GM12878 (cell line): ENCODE measurements around the gene SFMBT1. TPM values are rescaled to one million over a fixed set of nuclear protein-coding genes. Genes with fewer than 3 reads are reported as not detected.

Experiments
- ATAC-seq: fragments of 200-7000 bp; cut with Tn5 transposase; 3 replicates; pipeline ENCODE4 v1.9.1; 2020; ENCODE audit warnings: mild to moderate bottlenecking, moderate library complexity
- Bru-seq: library from RNA; stranded (reverse); fragments of 400-500 nt; gene quantifications from one replicate; lab custom pipeline; 2021; lab: Mats Ljungman, UMichigan
- BruChase-seq, 2 experiments: library from RNA; stranded (reverse); fragments of 400-500 nt; gene quantifications; one replicate each; lab custom pipeline; 2021; lab: Mats Ljungman, UMichigan
- BruUV-seq: library from RNA; stranded (reverse); fragments of 400-500 nt; replicated peaks from 2 replicates; lab custom pipeline; 2021; lab: Mats Ljungman, UMichigan
- CTCF ChIA-PET: fragments of 300-600 bp; sonication (Branson Sonifier 250); formaldehyde crosslinking; extraction: SDS; loops from one replicate; lab custom pipeline; 2021; ENCODE audit warnings: inconsistent platforms; lab: Yijun Ruan, JAX
- POLR2A ChIA-PET: fragments of 350-600 bp; formaldehyde crosslinking; extraction: SDS; loops from one replicate; lab custom pipeline; 2021; ENCODE audit warnings: inconsistent platforms; lab: Charles Lee
- RAD21 ChIA-PET: fragments of 300-600 bp; sonication (Branson Sonifier 250); formaldehyde crosslinking; loops from one replicate; lab custom pipeline; 2023; ENCODE audit warnings: antibody characterized with exemption; ENCODE audit not compliant: unreplicated experiment; lab: Charles Lee
- SMC1A ChIA-PET: fragments of 300-600 bp; sonication (Branson Sonifier 250); formaldehyde crosslinking; loops from one replicate; lab custom pipeline; 2023; ENCODE audit not compliant: unreplicated experiment, uncharacterized antibody; lab: Charles Lee
- DNase-seq: peaks from one replicate; pipeline ENCODE4 v3.0.0-alpha.2; 2011; ENCODE audit warnings: low read depth, low spot score
- FAIRE-seq: peaks from 3 replicates; lab custom pipeline; 2011; peaks lifted over from hg19 to GRCh38; lab: Jason Lieb, UNC
- H2AFZ ChIP-seq: 2 replicates; pipeline ENCODE4 v1.6.0; 2011; ENCODE audit warnings: low read depth, low read length, control low read depth; ENCODE audit not compliant: control insufficient read depth
- H3K27ac ChIP-seq: 2 replicates; pipeline ENCODE4 v1.5.1; 2011; ENCODE audit warnings: control low read depth; ENCODE audit not compliant: control insufficient read depth, insufficient read depth
- H3K27me3 ChIP-seq, 2 experiments: replicated peaks in 1 of 2; 2 replicates each; pipeline versions ENCODE4 v1.6.0 to v1.6.1; 2011; ENCODE audit warnings: low read length in 1 of 2; ENCODE audit not compliant: control insufficient read depth in 2 of 2, insufficient read depth in 2 of 2
- H3K36me3 ChIP-seq, 2 experiments: 2 replicates each; pipeline ENCODE4 v1.5.1; 2011; ENCODE audit warnings: low read length in 1 of 2; ENCODE audit not compliant: control insufficient read depth in 2 of 2, insufficient read depth in 2 of 2
- H3K4me1 ChIP-seq: 2 replicates; pipeline ENCODE4 v1.6.1; 2011; ENCODE audit warnings: mild to moderate bottlenecking, low read length, moderate library complexity, mixed read lengths; ENCODE audit not compliant: control insufficient read depth, insufficient read depth
- H3K4me2 ChIP-seq: 2 replicates; pipeline ENCODE4 v1.6.0; 2011; ENCODE audit warnings: control low read depth; ENCODE audit not compliant: control insufficient read depth, insufficient read depth
- H3K4me3 ChIP-seq: fragments of 200-600 bp; sonication (generic); 2 replicates; pipeline ENCODE4 v1.5.1; 2016
- H3K79me2 ChIP-seq: 2 replicates; pipeline ENCODE4 v1.6.0; 2011; ENCODE audit warnings: low read length; ENCODE audit not compliant: control insufficient read depth, insufficient read depth
- H3K9ac ChIP-seq: 2 replicates; pipeline ENCODE4 v1.8.0; 2011; ENCODE audit warnings: low read length, control low read depth, mixed read lengths; ENCODE audit not compliant: control insufficient read depth, insufficient read depth
- H3K9me3 ChIP-seq: replicated peaks from 3 replicates; pipeline ENCODE4 v1.5.1; 2011; ENCODE audit warnings: mild to moderate bottlenecking, low read length; ENCODE audit not compliant: control insufficient read depth, insufficient read depth
- H4K20me1 ChIP-seq: 2 replicates; pipeline ENCODE4 v1.6.0; 2011; ENCODE audit not compliant: control insufficient read depth, insufficient read depth
- ASH2L ChIP-seq: fragments of 300-600, 200-600 bp; sonication (generic); IDR thresholded peaks from 2 replicates; pipeline ENCODE4 v1.6.1; 2017; ENCODE audit warnings: low read depth, mild to moderate bottlenecking, borderline replicate concordance
- CBFB ChIP-seq: IDR thresholded peaks from 2 replicates; pipeline ENCODE4 v1.6.1; 2016; ENCODE audit warnings: antibody characterized with exemption, low read depth
- CBX5 ChIP-seq: sonication (generic); IDR thresholded peaks from 2 replicates; pipeline ENCODE4 v1.6.1; 2016; ENCODE audit warnings: low read depth, moderate library complexity, mild to moderate bottlenecking, inconsistent platforms
- E2F4 ChIP-seq: IDR thresholded peaks from 2 replicates; pipeline ENCODE4 v1.6.1; 2012; ENCODE audit warnings: low read depth, low read length, improper control_type of control experiment
- EGR1 ChIP-seq, 2 experiments: IDR thresholded peaks; 1 replicate in 1 of 2; 2 replicates in 1 of 2; pipeline ENCODE4 v1.6.1; 2011 to 2012; ENCODE audit warnings: low read depth in 2 of 2, low read length in 2 of 2, borderline replicate concordance in 1 of 2, mild to moderate bottlenecking in 1 of 2, moderate library complexity in 1 of 2
- IRF4 ChIP-seq: IDR thresholded peaks from 2 replicates; pipeline ENCODE4 v1.6.1; 2011; ENCODE audit warnings: low read depth, low read length
- LARP7 ChIP-seq: fragments of 450-650 bp; IDR thresholded peaks from 2 replicates; pipeline ENCODE4 v1.6.1; 2017; ENCODE audit warnings: mild to moderate bottlenecking
- NRF1 ChIP-seq: conservative IDR thresholded peaks from 2 replicates; pipeline ENCODE4 v1.6.1; 2011; ENCODE audit warnings: mild to moderate bottlenecking, low read depth, low read length, improper control_type of control experiment
- POLR2A ChIP-seq: IDR thresholded peaks from 2 replicates; pipeline ENCODE4 v1.6.1; 2011; ENCODE audit warnings: low read depth, mild to moderate bottlenecking, low read length
- RAD21 ChIP-seq: IDR thresholded peaks from 2 replicates; pipeline ENCODE4 v1.6.1; 2011; ENCODE audit warnings: mild to moderate bottlenecking, low read depth, low read length, moderate library complexity; ENCODE audit not compliant: insufficient read depth
- RB1 ChIP-seq: fragments of 450-650 bp; formaldehyde crosslinking; IDR thresholded peaks from 2 replicates; pipeline ENCODE4 v1.6.1; 2017; ENCODE audit warnings: mild to moderate bottlenecking, borderline replicate concordance
- RELA ChIP-seq: fragments of 450-650 bp; IDR thresholded peaks from 2 replicates; pipeline ENCODE4 v1.8.0; 2014; ENCODE audit warnings: borderline replicate concordance; ENCODE audit not compliant: partially characterized antibody
- SP1 ChIP-seq: IDR thresholded peaks from one replicate; pipeline ENCODE4 v1.6.1; 2011; ENCODE audit warnings: low read depth, low read length
- TAF1 ChIP-seq: IDR thresholded peaks from 2 replicates; pipeline ENCODE4 v1.6.1; 2011; ENCODE audit warnings: mild to moderate bottlenecking, low read depth, low read length, borderline replicate concordance
- TCF3 ChIP-seq: IDR thresholded peaks from 2 replicates; pipeline ENCODE4 v1.6.1; 2012; ENCODE audit warnings: low read depth, mild to moderate bottlenecking, low read length, borderline replicate concordance; ENCODE audit not compliant: insufficient read depth
- USF2 ChIP-seq: IDR thresholded peaks from 2 replicates; pipeline ENCODE4 v1.6.1; 2011; ENCODE audit warnings: low read depth, low read length, improper control_type of control experiment, borderline replicate concordance
- ZBED1 ChIP-seq: IDR thresholded peaks from 2 replicates; pipeline ENCODE4 v1.6.1; 2016; ENCODE audit warnings: borderline replicate concordance
- ZSCAN29 ChIP-seq: fragments of 450-650 bp; IDR thresholded peaks from 2 replicates; pipeline ENCODE4 v1.6.1; 2017; ENCODE audit warnings: mild to moderate bottlenecking, moderate library complexity
- WGBS: methylation state at CpG from one replicate; pipeline ENCODE4 v1.1.6; 2016; ENCODE audit warnings: low lambda C conversion rate; ENCODE audit not compliant: insufficient replicate concordance, insufficient coverage; ENCODE audit errors: missing lambda C conversion rate; 5-methylcytosine and 5-hydroxymethylcytosine counted together
- in situ Hi-C: fragments of 300-500 bp; cut with MboI; formaldehyde crosslinking; loops from 9 replicates; pipeline ENCODE4 v1.14.3; 2018; ENCODE audit warnings: mixed read lengths
- intact Hi-C: fragments of 100-400 bp; cut with micrococcal nuclease; formaldehyde crosslinking; loops from one replicate; pipeline ENCODE4 v1.14.2; 2022; ENCODE audit not compliant: unreplicated experiment
- long read RNA-seq, 2 experiments: library from polyadenylated mRNA; unstranded; transcript quantifications; one replicate each; pipeline ENCODE4 v2.0.0, GENCODE V29; 2019 to 2020
- polyA minus RNA-seq, 3 experiments: library from RNA; depleted of rRNA, polyadenylated mRNA; stranded (reverse); fragments of >200 nt; gene quantifications; 2 replicates each; pipeline ENCODE4 v1.2.3, GENCODE V29; 2011
- polyA plus RNA-seq, 11 experiments: library from polyadenylated mRNA; depleted of rRNA in 4 of 11; unstranded in 6 of 11; stranded (reverse) in 5 of 11; fragments of >200 nt; fragmentation: Nextera tagmentation in 4 of 11; fragmentation: Illumina TruSeq in 1 of 11; extraction: Ambion mirVana in 4 of 11; extraction: Trizol in 1 of 11; gene quantifications; 1 replicate in 1 of 11; 2 replicates in 10 of 11; pipeline versions ENCODE4 v1.2.1 to v1.2.3, GENCODE V29; 2011 to 2016; ENCODE audit warnings: inconsistent platforms in 2 of 11, missing spikeins in 2 of 11, low read depth in 1 of 11
- total RNA-seq, 4 experiments: library from RNA; depleted of rRNA in 3 of 4; stranded (reverse); fragments of >200 nt in 3 of 4; fragmentation: Illumina TruSeq in 1 of 4; extraction: Trizol in 1 of 4; gene quantifications; 2 replicates each; pipeline versions ENCODE4 v1.2.1 to v1.2.3, GENCODE V29; 2013 to 2021

The SFMBT1 gene
- total RNA-seq (2013; cell fraction: nucleolus; rRNA removed), result 27.9 and 32.4 TPM in 2 replicates
- total RNA-seq (2014; rRNA removed) (14.1 and 19.5 TPM in 2 replicates), total RNA-seq (2014; rRNA removed; fragmentation: Illumina TruSeq; extraction: Trizol) (10.3 and 12.1 TPM in 2 replicates), total RNA-seq (2021) (17.8 and 18.6 TPM in 2 replicates), polyA plus RNA-seq (2011; rRNA removed) (9.2 and 9.8 TPM in 2 replicates), polyA plus RNA-seq (2014; fragmentation: Illumina TruSeq; extraction: Trizol) (11.1 and 12.1 TPM in 2 replicates), polyA plus RNA-seq (2014; fragmentation: Nextera tagmentation; extraction: Ambion mirVana) (1 to 10 TPM; 3.2 to 4.3 TPM), polyA plus RNA-seq (2014; rRNA removed) (9.6 and 11.2 TPM in 2 replicates), polyA plus RNA-seq (2016; fragmentation: Nextera tagmentation; extraction: Ambion mirVana) (10 to 100 TPM; 10.8 to 12.9 TPM), polyA minus RNA-seq (2011; rRNA and poly(A)+ RNA removed) (18.7 and 23.7 TPM in 2 replicates), Bru-seq, nascent RNA (percentile 66 among the genes with signal in this experiment), BruChase-seq, experiment 1, labeled RNA remaining after a 6-hour chase (percentile 68 among the genes with signal in this experiment), BruChase-seq, experiment 2, labeled RNA remaining after a 2-hour chase (percentile 67 among the genes with signal in this experiment)
- 4.7 TPM for polyA plus RNA-seq (2011; ENCODE audit: low read depth)
- 6.9 and 8.4 TPM in 2 replicates for polyA plus RNA-seq (2011; cell fraction: cytosol; rRNA removed)
- polyA plus RNA-seq (2011; cell fraction: nucleus; rRNA removed), result 12.1 and 13.6 TPM in 2 replicates
- 5.6 and 7.5 TPM in 2 replicates for polyA plus RNA-seq (2012)
- 9.9 and 12.2 TPM in 2 replicates for polyA minus RNA-seq (2011; cell fraction: cytosol; rRNA and poly(A)+ RNA removed)
- 12.5 and 29.7 TPM in 2 replicates for polyA minus RNA-seq (2011; cell fraction: nucleus; rRNA and poly(A)+ RNA removed)
- long read RNA-seq, experiment 1, partial matches to known transcripts, result 1 of 3 reads
- long read RNA-seq, experiment 1, other reads (novel, unspliced or antisense), result 2 of 3 reads
- long read RNA-seq, experiment 2, full-length matches to known transcripts, result 2 of 50 reads
- long read RNA-seq, experiment 2, partial matches to known transcripts, result 38 of 50 reads
- long read RNA-seq, experiment 2, other reads (novel, unspliced or antisense), result 10 of 50 reads

- ChIA-PET RAD21 (interaction anchor here (0.8 to 0.9 kb wide), 2 partner anchors 118 to 153 kb away, joined by 3 read pairs; no protein-coding TSS in a partner anchor), SMC1A (interaction anchor here (1.7 kb wide), 1 partner anchor 19 kb away, joined by 5 read pairs; no protein-coding TSS in a partner anchor), POLR2A (interaction anchor here (0.6 to 1.5 kb wide), 9 partner anchors 8 to 577 kb away, joined by 3 to 6 read pairs (median 3); partner anchors contain the start of gene UQCC5), CTCF (interaction anchor here (1.9 kb wide), 1 partner anchor 61 kb away, joined by 8 read pairs; no protein-coding TSS in a partner anchor)
- peak within 1 kb of the TSS; percentile 90 for H3K4me3 ChIP-seq
- peaks cover 35% of the 10 kb centered on the region for H3K79me2 ChIP-seq
- no peak for FAIRE-seq
- peak within 1 kb of the TSS; percentile 89 for H2AFZ ChIP-seq
- H3K4me2 ChIP-seq, result peak within 1 kb of the TSS; percentile 94
- no peaks in the 10 kb centered on the region for H3K27me3 ChIP-seq
- BruUV-seq, result no TSS peak
- H4K20me1 ChIP-seq, result no peaks in the 10 kb centered on the region
- H3K4me1 ChIP-seq, result peaks cover 24% of the 10 kb centered on the region
- H3K27ac ChIP-seq, result peak within 1 kb of the TSS; percentile 84
- DNase-seq, result no peak
- ATAC-seq, result peak; percentile 50
- no peaks in the 10 kb centered on the region for H3K9me3 ChIP-seq
- no peaks in the 10 kb centered on the region for H3K36me3 ChIP-seq
- H3K9ac ChIP-seq, result peak within 1 kb of the TSS; percentile 87
- intact Hi-C loops, result loop anchor here (5.0 to 10.0 kb wide), 2 partner anchors 153 to 341 kb away; partner anchors contain the start of genes GLT8D1 and SPCS1
- in situ Hi-C loops, result no loop called here
- under 1% methylated on average over 37 of the region's 117 CpGs for whole genome bisulfite sequencing
- TF ChIP-seq LARP7 (peak; percentile 41; the same call in 1 of the 2 replicates), SP1 (no peak), EGR1 (IDR thresholded peaks at IDR 0.05; ENCODE audit: borderline replicate concordance in 1 of 2, low read depth in 2 of 2, low read length in 2 of 2) (peak in 1 of 2 experiments; percentile 72; a peak in 2 of 3 replicates), IRF4 (no peak), ASH2L (0 out of 2 replicates have a peak, but pooled peaks have one; percentile 33), TCF3 (no peak), NRF1 (peak; percentile 61), ZBED1 (no peak), RELA (peak; percentile 15), ZSCAN29 (peak; percentile 58; the same call in 1 of the 2 replicates), CBFB (no peak), RB1 (peak; percentile 87; the same call in 1 of the 2 replicates), POLR2A (0 out of 2 replicates have a peak, but pooled peaks have one; percentile 19), E2F4 (no peak), USF2 (no peak), CBX5 (no peak), RAD21 (no peak), TAF1 (peak; percentile 43; the same call in 1 of the 2 replicates)
Measured at GRCh38 chr3:53045518-53046170, at the start of gene SFMBT1. Gene SFMBT1, minus strand, starts transcription at chr3:53046073. Its CDS starts 76,945 bp downstream, at chr3:52969128.
